IPS-NIHi7 (cell line): ENCODE results near the gene ARL4D.

Experiments used
- DNase-seq: peaks from one replicate; pipeline ENCODE4 v3.0.0; 2012; ENCODE audit warnings: mixed read lengths; ENCODE audit errors: extremely low spot score

The ARL4D gene

DNA sequence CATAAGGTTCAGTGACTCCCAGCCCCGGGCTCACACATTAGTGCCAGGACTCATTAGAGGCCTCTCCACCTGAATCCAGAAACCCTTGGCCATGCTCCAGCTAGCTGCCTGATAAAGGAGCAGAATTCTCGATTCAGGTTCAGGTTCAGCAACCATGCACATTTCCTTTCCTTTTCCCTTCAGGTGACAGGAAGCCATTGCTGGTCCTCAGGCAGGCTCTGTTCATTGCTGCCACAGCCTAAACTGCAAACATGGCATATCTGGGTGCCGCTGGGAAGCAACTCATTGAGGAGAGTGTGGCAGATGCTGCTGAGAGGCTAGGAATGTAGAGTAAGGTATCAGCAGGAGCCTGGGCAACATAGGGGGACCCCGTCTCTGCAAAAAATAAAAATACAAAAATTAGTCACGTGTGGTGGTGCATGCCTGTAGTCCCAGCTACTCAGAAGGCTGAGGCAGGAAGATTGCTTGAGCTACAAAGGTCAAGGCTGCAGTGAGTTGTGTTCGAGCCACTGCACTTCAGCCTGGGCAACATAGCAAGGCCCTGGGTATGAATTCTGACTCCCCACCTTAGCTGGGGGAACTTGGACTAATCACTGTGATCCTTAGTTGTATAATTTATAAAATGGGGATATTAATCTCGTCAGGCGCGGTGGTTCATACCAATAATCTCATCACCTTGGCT is 28.7 kb downstream of the ARL4D start:
- no peak for DNase-seq

DNA sequence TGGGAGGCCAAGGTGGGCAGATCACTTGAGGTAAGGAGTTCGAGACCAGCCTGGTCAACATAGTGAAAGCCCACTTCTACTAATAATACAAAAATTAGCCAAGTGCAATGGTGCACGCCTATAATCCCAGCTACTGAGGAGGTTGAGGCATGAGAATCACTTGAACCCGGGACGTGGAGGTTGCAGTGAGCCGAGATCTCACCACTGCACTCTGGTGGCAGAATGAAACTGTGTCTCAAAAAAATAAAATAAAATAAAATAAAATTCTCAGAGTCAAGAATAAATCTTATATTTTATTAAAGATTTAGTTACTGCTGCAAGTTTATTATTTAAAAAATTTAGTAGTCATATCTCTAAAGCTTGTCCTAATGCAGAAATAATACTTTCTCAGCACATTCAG is 29.7 kb downstream of the ARL4D start:
- DNase-seq: no peak

DNA sequence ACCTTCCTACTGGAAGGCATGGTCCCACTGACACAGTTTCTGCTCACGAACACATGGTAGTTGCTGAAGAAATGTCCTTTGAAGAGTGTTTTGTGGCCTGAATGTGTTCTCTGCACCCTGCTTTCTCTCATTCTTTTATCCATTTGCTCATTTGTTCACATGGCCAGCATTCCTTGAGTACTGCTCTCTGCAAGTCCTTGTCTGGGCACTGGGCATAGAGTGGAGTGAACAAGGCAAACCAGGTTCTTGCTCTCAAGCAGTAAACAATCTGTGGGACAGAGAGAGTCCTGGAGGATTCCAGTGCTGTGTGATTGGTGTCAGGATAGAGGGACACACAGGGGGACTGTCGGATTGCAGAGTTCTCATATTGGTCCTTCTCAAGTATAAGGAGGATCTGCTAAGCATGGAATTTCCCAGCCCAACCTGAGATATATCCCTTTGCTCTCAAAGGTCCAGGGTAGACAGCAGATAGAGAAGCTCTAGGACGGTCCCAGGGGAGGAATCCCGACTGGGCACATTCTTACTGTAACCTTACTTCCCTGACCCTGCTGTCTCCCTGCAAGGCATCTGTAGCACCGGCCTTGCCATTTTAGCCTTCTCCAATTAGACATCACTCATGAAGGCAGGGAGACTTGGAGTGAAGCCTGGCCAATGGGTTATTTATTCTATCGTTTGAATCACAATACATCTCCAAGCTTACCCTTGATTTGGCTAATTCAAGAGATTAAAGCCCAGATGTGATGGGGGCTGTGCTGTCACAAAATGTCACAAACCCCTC is 32.3 kb downstream of the ARL4D start:
- no peak for DNase-seq

- DNase-seq: no peak
These were observed 33.1 kb downstream of the ARL4D start for GRCh38 chr17:43431714-43432523.

- no peak for DNase-seq
These were observed 36.1 kb downstream of the ARL4D start for GRCh38 chr17:43434902-43435319.

DNA sequence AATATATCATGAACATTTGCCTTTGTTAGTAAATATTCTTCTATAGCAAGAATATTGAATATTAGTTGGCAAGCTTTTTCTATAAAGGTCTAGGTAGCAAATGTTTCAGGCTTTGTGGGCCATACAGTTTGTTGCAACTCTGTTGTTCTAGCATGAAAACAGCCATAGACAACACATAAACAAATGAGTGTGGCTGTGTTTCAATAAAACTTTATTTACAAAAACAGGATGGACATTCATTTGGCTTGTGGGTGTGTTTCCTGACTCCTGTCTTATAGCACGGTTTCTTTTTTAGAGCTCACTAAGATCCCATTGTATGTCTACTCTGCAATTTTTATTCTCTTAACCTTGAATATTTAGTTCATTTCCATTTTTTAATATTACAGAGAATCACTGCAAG is 39.0 kb downstream of the ARL4D start:
- DNase-seq: no peak

DNA sequence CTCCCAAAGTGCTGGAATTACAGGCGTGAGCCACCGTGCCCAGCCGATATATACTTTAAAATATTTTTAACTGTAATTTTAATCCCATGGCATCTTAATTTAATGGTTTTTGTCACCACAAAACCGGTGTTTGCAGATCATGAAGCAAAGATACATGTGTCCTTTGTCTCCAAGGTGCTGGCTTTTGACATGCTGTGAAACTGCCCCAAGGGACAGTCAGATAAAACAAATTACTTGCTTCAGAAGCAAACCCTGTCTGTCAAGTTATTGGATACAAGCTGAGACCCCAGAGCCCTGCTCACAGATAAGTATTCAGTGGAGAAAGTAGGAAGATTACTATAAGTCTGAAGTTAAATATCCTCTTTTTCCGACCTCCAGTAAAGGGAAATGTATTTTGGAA is 39.8 kb downstream of the ARL4D start:
- no peak for DNase-seq

DNA sequence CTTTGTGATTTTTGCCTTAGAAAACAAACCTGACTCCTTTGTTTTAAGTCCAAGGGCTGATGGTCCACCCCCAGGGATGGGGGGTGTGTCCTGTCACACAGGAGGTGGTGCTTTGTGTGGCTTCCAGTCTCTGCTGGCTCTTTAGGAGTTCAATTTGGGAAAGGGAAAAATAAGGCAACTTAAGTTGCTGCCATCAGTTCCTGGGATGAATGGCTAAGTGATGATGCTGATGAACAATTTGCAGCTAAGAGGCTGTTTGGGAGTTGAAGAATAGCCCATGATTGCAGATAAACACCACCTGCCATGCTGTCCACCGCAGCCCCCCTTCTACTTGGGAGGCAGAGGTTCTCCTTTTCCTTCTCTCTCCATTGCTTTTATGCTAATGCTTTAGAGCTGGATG is 40.2 kb downstream of the ARL4D start:
- DNase-seq: peak; percentile 52

DNA sequence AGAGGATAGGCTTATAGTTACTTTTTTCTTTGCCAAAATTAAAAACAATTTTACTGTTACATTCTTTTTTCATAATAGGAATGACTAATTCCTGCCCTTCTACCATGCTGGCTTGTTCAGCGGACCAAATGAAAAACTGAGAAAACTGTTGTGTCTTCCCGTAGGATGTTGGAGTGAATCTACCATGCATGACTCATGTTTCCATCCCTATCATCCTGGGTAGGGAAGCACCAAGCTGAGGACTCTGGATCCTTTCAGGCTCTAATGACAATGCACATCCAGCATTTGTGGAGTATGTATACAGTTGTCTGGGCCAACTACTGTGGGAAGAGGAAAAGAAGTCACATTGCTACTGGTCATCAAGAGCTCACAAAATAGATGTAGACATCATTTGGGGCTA is 43.9 kb downstream of the ARL4D start:
- no peak for DNase-seq

GRCh38 chr17:43443381-43443780 is 44.6 kb downstream of the ARL4D start:
- DNase-seq: no peak

DNA sequence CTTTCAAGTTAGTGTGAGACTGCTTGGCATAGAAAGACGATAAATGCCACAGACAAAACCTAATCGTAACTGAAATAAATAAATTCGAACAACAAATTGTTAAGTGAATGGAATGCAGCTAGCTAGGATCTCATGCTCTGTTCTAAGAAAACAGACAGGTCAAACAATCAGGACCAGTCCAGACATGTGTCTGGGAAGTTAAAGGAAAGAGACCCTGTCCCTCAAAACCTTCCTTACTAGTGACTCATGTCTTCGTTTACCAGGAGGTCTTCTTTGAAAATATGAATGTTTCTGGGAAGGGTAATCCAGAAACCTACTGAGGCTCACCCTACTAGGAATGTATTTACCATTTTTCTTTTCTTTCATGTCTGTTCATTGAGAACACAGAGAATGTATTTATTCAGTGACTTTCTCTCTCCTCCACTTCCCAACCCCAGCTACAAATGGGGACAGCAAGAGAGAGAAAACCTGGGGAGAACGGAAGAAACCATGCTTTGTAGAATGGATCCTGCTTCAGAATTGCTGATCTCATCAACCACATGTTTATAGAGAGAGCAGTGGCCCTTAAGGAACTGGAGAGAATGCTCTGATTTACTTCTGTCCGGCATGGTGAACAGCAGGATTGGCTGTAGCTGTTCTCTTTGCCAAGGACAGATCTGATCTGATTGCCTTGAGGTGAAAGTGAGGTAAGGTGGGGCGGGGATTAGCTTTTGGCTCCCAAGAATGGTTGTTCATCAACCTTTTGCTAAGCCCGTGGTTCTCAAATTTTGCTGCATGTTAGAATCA is 45.6 kb downstream of the ARL4D start:
- no peak for DNase-seq

- no peak for DNase-seq
These were observed 46.3 kb downstream of the ARL4D start for GRCh38 chr17:43445009-43445589.

GRCh38 chr17:43446773-43447172 is 48.0 kb downstream of the ARL4D start:
- no peak for DNase-seq

DNA sequence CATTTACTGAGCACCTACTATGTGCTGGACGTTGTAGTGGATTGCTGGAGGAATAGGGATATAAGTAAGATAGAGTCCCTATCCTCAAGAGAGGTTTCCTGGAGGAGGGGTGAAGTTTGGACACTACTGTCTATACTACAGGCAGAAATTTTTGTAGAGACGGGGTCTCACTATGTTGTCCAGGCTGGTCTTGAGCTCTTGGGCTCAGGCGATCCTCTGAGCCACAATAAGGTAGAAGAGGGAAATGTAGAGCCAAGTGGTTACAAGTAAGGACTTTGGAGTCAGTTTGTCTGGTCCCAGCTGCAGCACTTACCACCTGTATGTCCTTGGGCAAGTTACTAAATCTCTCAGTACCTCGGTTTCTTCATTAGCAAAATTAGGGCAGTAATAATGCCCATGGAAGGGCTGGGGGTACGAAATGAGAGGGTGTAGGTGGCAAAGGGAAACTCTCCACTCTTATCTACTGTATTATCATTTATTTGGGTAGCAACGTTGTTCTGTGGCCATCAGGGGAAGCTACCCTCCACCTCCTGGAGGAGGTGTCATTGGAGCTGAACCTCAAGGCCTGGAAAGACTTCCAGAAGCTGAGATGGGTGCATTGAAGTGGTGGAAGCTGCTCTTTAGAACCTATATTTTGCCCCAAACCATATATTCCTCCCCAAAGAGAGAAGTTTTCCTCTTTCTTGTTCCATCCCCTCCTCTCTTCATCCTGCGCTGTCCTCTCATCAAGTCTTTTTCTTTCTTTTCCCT is 50.1 kb downstream of the ARL4D start:
- DNase-seq: no peak

DNA sequence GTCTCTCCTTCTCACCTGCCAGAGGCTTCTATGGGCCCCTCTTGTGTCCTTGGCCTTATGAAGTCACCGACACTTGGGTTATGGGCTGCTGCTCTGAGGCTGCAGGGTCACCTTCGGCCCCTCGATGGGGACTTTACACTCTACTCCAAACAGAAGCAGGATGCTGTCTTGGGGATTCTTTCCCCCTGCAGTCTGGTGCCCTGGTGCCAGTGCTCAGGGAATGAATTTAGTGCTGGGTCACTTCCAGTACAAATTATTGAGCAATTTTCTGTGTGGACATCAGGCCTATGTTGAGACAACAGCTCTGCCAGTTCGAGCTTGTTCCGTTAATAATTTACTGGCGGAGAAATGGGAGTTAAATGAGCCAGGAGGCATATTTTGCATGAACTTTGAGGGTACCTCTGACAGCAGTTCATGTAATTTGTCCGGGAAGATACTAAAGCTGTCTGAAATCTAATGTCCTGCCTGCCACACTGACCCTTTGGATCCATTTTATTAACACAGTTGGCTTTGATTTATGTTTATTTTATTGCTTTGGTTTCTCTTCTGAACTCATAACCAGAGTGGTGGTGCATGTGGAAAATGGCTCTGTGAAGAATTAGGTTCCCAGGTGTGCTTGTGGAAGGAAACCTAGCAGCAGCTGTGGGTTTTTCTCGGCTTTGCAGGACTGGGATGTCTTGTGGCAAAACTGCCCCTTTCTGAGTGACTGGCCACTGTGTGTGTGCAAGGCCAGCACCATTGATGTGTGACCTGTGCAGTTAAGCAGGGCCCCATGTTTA is 50.9 kb downstream of the ARL4D start:
- no peak for DNase-seq
